Rectal smooth muscle tissue (tissue), 1 donor: ENCODE data around the gene NME4.
"Not testable (repeated sequence)": the region's sequence is repeated elsewhere in the genome, so short reads cannot be mapped to it uniquely, and the experiment has no call there.

Source experiments
- H3K27ac ChIP-seq: one replicate; pipeline ENCODE4 v1.7.0; 2013; ENCODE audit warnings: low read depth, low read length, inconsistent platforms
- H3K27me3 ChIP-seq: one replicate; pipeline ENCODE4 v1.7.0; 2013; ENCODE audit warnings: low read length; ENCODE audit not compliant: control insufficient read depth, insufficient read depth
- H3K36me3 ChIP-seq: one replicate; pipeline ENCODE4 v1.7.0; 2013; ENCODE audit warnings: low read length; ENCODE audit not compliant: control insufficient read depth, insufficient read depth
- H3K4me1 ChIP-seq: one replicate; pipeline ENCODE4 v1.7.0; 2013; ENCODE audit warnings: low read length; ENCODE audit not compliant: control insufficient read depth, insufficient read depth
- H3K4me3 ChIP-seq: one replicate; pipeline ENCODE4 v1.7.0; 2013; ENCODE audit warnings: low read length
- H3K9ac ChIP-seq: one replicate; pipeline ENCODE4 v1.7.0; 2013; ENCODE audit warnings: low read length

Gene NME4

GRCh38 chr16:397135-397661 lies at the start of gene NME4:
TSS of gene NME4 (plus strand) at chr16:397199. CDS start at chr16:397223, 24 bp downstream.
- peaks cover 6% of the 10 kb centered on the region for H3K4me1 ChIP-seq
- H3K9ac ChIP-seq = no peak within 1 kb of the TSS
- peaks cover 3% of the 10 kb centered on the region for H3K36me3 ChIP-seq
- H3K27ac ChIP-seq = peak within 1 kb of the TSS; percentile 92
- no peaks in the 10 kb centered on the region for H3K27me3 ChIP-seq
- H3K4me3 ChIP-seq = peak within 1 kb of the TSS; percentile 76

- Histone ChIP-seq H3K27ac (no peak overlapping the region), H3K36me3 (peaks cover 9% of the 10 kb centered on the region), H3K27me3 (no peaks in the 10 kb centered on the region), H3K4me1 (no peaks in the 10 kb centered on the region), H3K4me3 (no peak overlapping the region), H3K9ac (no peak overlapping the region)
These were observed 49.8 kb upstream of the NME4 start for GRCh38 chr16:347203-347602.

GRCh38 chr16:348495-348894 lies 48.5 kb upstream of the NME4 start:
- H3K27me3 ChIP-seq, H3K9ac ChIP-seq, H3K4me1 ChIP-seq, H3K4me3 ChIP-seq, H3K27ac ChIP-seq, H3K36me3 ChIP-seq: not testable (repeated sequence)

GRCh38 chr16:349211-349610 lies 47.8 kb upstream of the NME4 start:
- H3K4me1 ChIP-seq = no peaks in the 10 kb centered on the region
- H3K27ac ChIP-seq = no peak overlapping the region
- H3K36me3 ChIP-seq = peaks cover 9% of the 10 kb centered on the region
- no peak overlapping the region for H3K9ac ChIP-seq
- H3K4me3 ChIP-seq = no peak overlapping the region
- H3K27me3 ChIP-seq = no peaks in the 10 kb centered on the region

- no peak overlapping the region for H3K27ac ChIP-seq
- peaks cover 5% of the 10 kb centered on the region for H3K36me3 ChIP-seq
- no peak overlapping the region for H3K4me3 ChIP-seq
- no peak overlapping the region for H3K9ac ChIP-seq
- no peaks in the 10 kb centered on the region for H3K27me3 ChIP-seq
- no peaks in the 10 kb centered on the region for H3K4me1 ChIP-seq
These were observed 46.8 kb upstream of the NME4 start for GRCh38 chr16:350203-350602.

- peak overlapping the region; percentile 72 for H3K4me3 ChIP-seq
- no peaks in the 10 kb centered on the region for H3K36me3 ChIP-seq
- H3K4me1 ChIP-seq = no peaks in the 10 kb centered on the region
- H3K27ac ChIP-seq = peak overlapping the region; percentile 32
- peak overlapping the region; percentile 40 for H3K9ac ChIP-seq
- H3K27me3 ChIP-seq = no peaks in the 10 kb centered on the region
These were observed 45.0 kb upstream of the NME4 start for GRCh38 chr16:351804-352520.

GRCh38 chr16:352547-353403 lies 44.2 kb upstream of the NME4 start, which contains the start of gene AXIN1:
TSS of gene AXIN1 (minus strand) at chr16:352723. CDS start at chr16:347025, 5,698 bp downstream.
- Histone ChIP-seq H3K4me1 (no peaks in the 10 kb centered on the region), H3K36me3 (no peaks in the 10 kb centered on the region), H3K27ac (peak within 1 kb of the TSS; percentile 68), H3K9ac (peak within 1 kb of the TSS; percentile 56), H3K27me3 (no peaks in the 10 kb centered on the region), H3K4me3 (peak within 1 kb of the TSS; percentile 72)

GRCh38 chr16:353404-354290 lies 43.4 kb upstream of the NME4 start:
- peak overlapping the region; percentile 67 for H3K4me3 ChIP-seq
- no peaks in the 10 kb centered on the region for H3K27me3 ChIP-seq
- no peaks in the 10 kb centered on the region for H3K36me3 ChIP-seq
- H3K27ac ChIP-seq = peak overlapping the region; percentile 68
- H3K9ac ChIP-seq = peak overlapping the region; percentile 56
- H3K4me1 ChIP-seq = no peaks in the 10 kb centered on the region

- Histone ChIP-seq H3K27me3 (no peaks in the 10 kb centered on the region), H3K36me3 (no peaks in the 10 kb centered on the region), H3K4me1 (no peaks in the 10 kb centered on the region), H3K27ac (no peak overlapping the region), H3K9ac (no peak overlapping the region), H3K4me3 (no peak overlapping the region)
These were observed 42.6 kb upstream of the NME4 start for GRCh38 chr16:354291-354881.

- Histone ChIP-seq H3K9ac (no peak overlapping the region), H3K4me1 (no peaks in the 10 kb centered on the region), H3K4me3 (no peak overlapping the region), H3K27me3 (no peaks in the 10 kb centered on the region), H3K36me3 (no peaks in the 10 kb centered on the region), H3K27ac (no peak overlapping the region)
These were observed 42.0 kb upstream of the NME4 start for GRCh38 chr16:354971-355461.

- Histone ChIP-seq H3K36me3 (no peaks in the 10 kb centered on the region), H3K4me3 (no peak overlapping the region), H3K4me1 (no peaks in the 10 kb centered on the region), H3K27ac (no peak overlapping the region), H3K9ac (no peak overlapping the region), H3K27me3 (no peaks in the 10 kb centered on the region)
These were observed 40.3 kb upstream of the NME4 start for GRCh38 chr16:356741-357140.
